NT2/D1 (cell line): ENCODE results near the gene KRTAP9-2.

Experiments used
- YY1 ChIP-seq: IDR thresholded peaks from 2 replicates; pipeline ENCODE4 v1.6.1; 2011; ENCODE audit not compliant: insufficient read length, insufficient read depth
- ZNF274 ChIP-seq: IDR thresholded peaks from 2 replicates; pipeline ENCODE4 v1.6.1; 2011; ENCODE audit warnings: mild to moderate bottlenecking, low read depth, low read length

DNA sequence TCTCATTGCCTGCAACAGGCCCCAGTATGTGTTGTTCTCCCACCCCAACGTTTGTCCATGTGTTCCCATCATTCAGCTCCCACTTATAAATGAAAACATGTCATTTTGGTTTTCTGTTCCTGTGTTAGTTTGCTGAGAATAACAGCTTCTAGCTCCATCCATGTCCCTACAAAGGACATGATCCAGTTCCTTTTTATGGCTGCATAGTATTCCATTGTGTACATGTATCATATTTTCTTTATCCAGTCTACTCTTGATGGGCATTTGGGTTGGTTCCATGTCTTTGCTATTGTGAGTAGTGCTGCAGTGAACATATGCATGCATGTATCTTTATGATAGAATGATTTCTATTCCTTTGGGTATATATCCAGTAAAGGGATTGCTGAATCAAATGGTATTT, 10.8 kb upstream of the KRTAP9-2 start:
- TF ChIP-seq YY1 (no peak), ZNF274 (no peak)
